Kidney tubule cell (primary cell): Measurements from ENCODE around the gene SDF2L1.
A peak's percentile ranks its signal among the peaks of the same experiment; 100 is the strongest.
"Not testable (repeated sequence)": the region's sequence is repeated elsewhere in the genome, so short reads cannot be mapped to it uniquely, and the experiment has no call there.

Source experiments
- DNase-seq: peaks from one replicate; pipeline ENCODE4 v3.0.0-alpha.2; 2018; ENCODE audit warnings: low spot score

SDF2L1 gene

GRCh38 chr22:21641789-21642583, at the start of gene SDF2L1:
Gene SDF2L1, plus strand, starts transcription at chr22:21642302. Its CDS starts 35 bp downstream, at chr22:21642337.
- DNase-seq, result peak; percentile 99

GRCh38 chr22:21592422-21592821, 49.7 kb upstream of the SDF2L1 start:
- no peak for DNase-seq

- DNase-seq, result no peak
These were observed 48.5 kb upstream of the SDF2L1 start for GRCh38 chr22:21593406-21594232.

- DNase-seq, result no peak
These were observed 47.1 kb upstream of the SDF2L1 start for GRCh38 chr22:21594865-21595452.

- not testable (repeated sequence) for DNase-seq
These were observed 45.6 kb upstream of the SDF2L1 start for GRCh38 chr22:21596356-21597135.

- DNase-seq, result no peak
These were observed 43.8 kb upstream of the SDF2L1 start for GRCh38 chr22:21598302-21598701.

GRCh38 chr22:21599053-21599893, 42.8 kb upstream of the SDF2L1 start:
- DNase-seq, result no peak

GRCh38 chr22:21602579-21602978, 39.5 kb upstream of the SDF2L1 start:
- no peak for DNase-seq

GRCh38 chr22:21603973-21604372, 38.1 kb upstream of the SDF2L1 start:
- DNase-seq, result no peak

GRCh38 chr22:21605887-21606564, 36.1 kb upstream of the SDF2L1 start:
- DNase-seq, result no peak

- DNase-seq, result peak; percentile 64
These were observed 35.3 kb upstream of the SDF2L1 start for GRCh38 chr22:21606775-21607174.

GRCh38 chr22:21609556-21610157, 32.4 kb upstream of the SDF2L1 start:
- DNase-seq, result not testable (repeated sequence)

GRCh38 chr22:21611210-21611977, 30.7 kb upstream of the SDF2L1 start:
- DNase-seq, result no peak

GRCh38 chr22:21612858-21613257, 29.2 kb upstream of the SDF2L1 start:
- no peak for DNase-seq

GRCh38 chr22:21613553-21614233, 28.4 kb upstream of the SDF2L1 start:
- DNase-seq, result no peak

GRCh38 chr22:21615731-21616130, 26.4 kb upstream of the SDF2L1 start:
- DNase-seq, result no peak

GRCh38 chr22:21617337-21617736, 24.8 kb upstream of the SDF2L1 start:
- not testable (repeated sequence) for DNase-seq

GRCh38 chr22:21621025-21621424, 21.1 kb upstream of the SDF2L1 start:
- no peak for DNase-seq
